Activated B cell treated with CpG ODN at 0.5 μM for 24 hours (primary cell): ENCODE data around the gene SULT1A1. TPM values are rescaled to one million over a fixed set of nuclear protein-coding genes. Genes with fewer than 3 reads are reported as not detected.

Source experiments
- ATAC-seq: fragments of 200-7000 bp; cut with Tn5 transposase; one replicate; pipeline ENCODE4 v1.10.0; 2021; ENCODE audit warnings: low read depth, mild to moderate bottlenecking, moderate library complexity
- CTCF ChIA-PET: fragments of 350-600 bp; sonication (Branson Sonifier 250); formaldehyde crosslinking; loops from one replicate; lab custom pipeline; 2021; ENCODE audit warnings: antibody characterized with exemption; lab: Charles Lee
- POLR2A ChIA-PET: fragments of 350-600 bp; sonication (Branson Sonifier 250); formaldehyde crosslinking; loops from one replicate; lab custom pipeline; 2021; ENCODE audit warnings: antibody characterized with exemption; lab: Charles Lee
- DNase-seq: peaks from one replicate; pipeline ENCODE4 v3.0.0; 2022
- H3K27ac Mint-ChIP-seq: one replicate; pipeline ENCODE4 v1.8.0; 2020; ENCODE audit warnings: mixed read lengths
- H3K27me3 Mint-ChIP-seq: one replicate; pipeline ENCODE4 v1.8.0; 2021; ENCODE audit warnings: mixed read lengths
- H3K36me3 Mint-ChIP-seq: one replicate; pipeline ENCODE4 v1.8.0; 2021; ENCODE audit warnings: low read depth, mixed read lengths
- H3K4me1 Mint-ChIP-seq: one replicate; pipeline ENCODE4 v1.8.0; 2021; ENCODE audit warnings: mixed read lengths
- H3K4me3 Mint-ChIP-seq: one replicate; pipeline ENCODE4 v1.8.0; 2020; ENCODE audit warnings: mild to moderate bottlenecking, mixed read lengths
- H3K9me3 Mint-ChIP-seq: one replicate; pipeline ENCODE4 v1.8.0; 2020; ENCODE audit warnings: mixed read lengths
- CTCF ChIP-seq: fragments of 200-600 bp; IDR thresholded peaks from one replicate; pipeline ENCODE4 v1.8.0; 2022; ENCODE audit warnings: antibody characterized with exemption, mild to moderate bottlenecking
- intact Hi-C: fragments of 100-400 bp; cut with micrococcal nuclease; formaldehyde crosslinking; loops from one replicate; pipeline ENCODE4 v1.15.1; 2024
- total RNA-seq: library from RNA; stranded (reverse); gene quantifications from 2 replicates; pipeline ENCODE4 v1.2.3, GENCODE V29; 2022

SULT1A1 gene
- total RNA-seq, 1 donor from 2014 or later: 3.3 TPM

GRCh38 chr16:28592511-28592910 lies 17.3 kb downstream of the SULT1A1 start:
- peaks cover 49% of the 10 kb centered on the region for H3K36me3 Mint-ChIP-seq
- ATAC-seq (no peak), DNase-seq (no peak)
- no peak for TF ChIP-seq CTCF
- intact Hi-C loops: no loop called here
- ChIA-PET POLR2A (no interaction called here), CTCF (no interaction called here)
- H3K27me3 Mint-ChIP-seq: no peaks in the 10 kb centered on the region
- H3K9me3 Mint-ChIP-seq: no peaks in the 10 kb centered on the region
- no peaks in the 10 kb centered on the region for H3K4me1 Mint-ChIP-seq
- H3K4me3 Mint-ChIP-seq: no peak overlapping the region
- no peak overlapping the region for H3K27ac Mint-ChIP-seq

GRCh38 chr16:28591355-28591754 lies 18.5 kb downstream of the SULT1A1 start:
- H3K27ac Mint-ChIP-seq: no peak overlapping the region
- no peaks in the 10 kb centered on the region for H3K27me3 Mint-ChIP-seq
- no peaks in the 10 kb centered on the region for H3K4me1 Mint-ChIP-seq
- ATAC-seq (no peak), DNase-seq (no peak)
- TF ChIP-seq CTCF: no peak
- ChIA-PET CTCF (no interaction called here), POLR2A (no interaction called here)
- H3K36me3 Mint-ChIP-seq: peaks cover 60% of the 10 kb centered on the region
- H3K9me3 Mint-ChIP-seq: no peaks in the 10 kb centered on the region
- intact Hi-C loops: no loop called here
- H3K4me3 Mint-ChIP-seq: no peak overlapping the region

- Mint-ChIP-seq H3K27ac (no peak overlapping the region), H3K4me3 (no peak overlapping the region), H3K36me3 (peaks cover 65% of the 10 kb centered on the region), H3K9me3 (no peaks in the 10 kb centered on the region), H3K27me3 (no peaks in the 10 kb centered on the region), H3K4me1 (peaks cover 2% of the 10 kb centered on the region)
- CTCF ChIA-PET: no interaction called here
- intact Hi-C loops: no loop called here
- ATAC-seq (no peak), DNase-seq (no peak)
- no peak for TF ChIP-seq CTCF
- POLR2A ChIA-PET: no interaction called here
Measured at GRCh38 chr16:28590384-28591340, 19.2 kb downstream of the SULT1A1 start.

GRCh38 chr16:28589930-28590329 lies 19.9 kb downstream of the SULT1A1 start:
- ChIA-PET POLR2A (no interaction called here), CTCF (no interaction called here)
- Mint-ChIP-seq H3K9me3 (no peaks in the 10 kb centered on the region), H3K4me3 (no peak overlapping the region), H3K27me3 (no peaks in the 10 kb centered on the region), H3K36me3 (peaks cover 73% of the 10 kb centered on the region), H3K27ac (no peak overlapping the region), H3K4me1 (peaks cover 2% of the 10 kb centered on the region)
- intact Hi-C loops: no loop called here
- no peak for TF ChIP-seq CTCF
- ATAC-seq: no peak
- no peak for DNase-seq

GRCh38 chr16:28589069-28589468 lies 20.8 kb downstream of the SULT1A1 start:
- Mint-ChIP-seq H3K27ac (no peak overlapping the region), H3K4me3 (no peak overlapping the region), H3K9me3 (no peaks in the 10 kb centered on the region), H3K4me1 (peaks cover 2% of the 10 kb centered on the region), H3K27me3 (no peaks in the 10 kb centered on the region), H3K36me3 (peaks cover 76% of the 10 kb centered on the region)
- ChIA-PET POLR2A (no interaction called here), CTCF (no interaction called here)
- no peak for TF ChIP-seq CTCF
- ATAC-seq (no peak), DNase-seq (no peak)
- intact Hi-C loops: no loop called here
